Activated naive CD4-positive, alpha-beta T cell treated with anti-CD3 and anti-CD28 coated beads, Interleukin-2, amount 10 ng/mL, durations not matched to agents 7 days and 5 days (primary cell): ENCODE measurements around the gene GABRA6.

Experiments used
- CTCF ChIA-PET: fragments of 350-600 bp; sonication (Branson Sonifier 250); formaldehyde crosslinking; loops from one replicate; lab custom pipeline; 2021; ENCODE audit warnings: antibody characterized with exemption; lab: Charles Lee
- DNase-seq: peaks from one replicate; pipeline ENCODE4 v3.0.0-alpha.2; 2020
- H3K27ac Mint-ChIP-seq: one replicate; pipeline ENCODE4 v1.8.0; 2021; ENCODE audit warnings: mild to moderate bottlenecking, moderate library complexity, mixed read lengths
- H3K27me3 Mint-ChIP-seq: one replicate; pipeline ENCODE4 v1.8.0; 2021; ENCODE audit warnings: mild to moderate bottlenecking, mixed read lengths
- H3K36me3 Mint-ChIP-seq: one replicate; pipeline ENCODE4 v1.8.0; 2021; ENCODE audit warnings: mixed read lengths
- H3K4me1 Mint-ChIP-seq: one replicate; pipeline ENCODE4 v1.8.0; 2021; ENCODE audit warnings: mixed read lengths
- H3K4me3 Mint-ChIP-seq: one replicate; pipeline ENCODE4 v1.8.0; 2021; ENCODE audit warnings: mild to moderate bottlenecking, moderate library complexity, mixed read lengths
- H3K9me3 Mint-ChIP-seq: one replicate; pipeline ENCODE4 v1.8.0; 2021; ENCODE audit warnings: mixed read lengths

Gene GABRA6

GRCh38 chr5:161709239-161709638 is 23.7 kb downstream of the GABRA6 start:
- no peaks in the 10 kb centered on the region for H3K27me3 Mint-ChIP-seq
- H3K4me1 Mint-ChIP-seq, result no peaks in the 10 kb centered on the region
- no peak for DNase-seq
- no peak overlapping the region for H3K4me3 Mint-ChIP-seq
- H3K27ac Mint-ChIP-seq, result no peak overlapping the region
- H3K36me3 Mint-ChIP-seq, result no peaks in the 10 kb centered on the region
- CTCF ChIA-PET, result no interaction called here
- peaks cover 3% of the 10 kb centered on the region for H3K9me3 Mint-ChIP-seq

GRCh38 chr5:161713042-161713441 is 27.5 kb downstream of the GABRA6 start:
- no peak for DNase-seq
- no peaks in the 10 kb centered on the region for H3K27me3 Mint-ChIP-seq
- CTCF ChIA-PET, result no interaction called here
- H3K4me1 Mint-ChIP-seq, result no peaks in the 10 kb centered on the region
- H3K9me3 Mint-ChIP-seq, result peaks cover 3% of the 10 kb centered on the region
- no peak overlapping the region for H3K4me3 Mint-ChIP-seq
- H3K27ac Mint-ChIP-seq, result no peak overlapping the region
- no peaks in the 10 kb centered on the region for H3K36me3 Mint-ChIP-seq

- H3K27ac Mint-ChIP-seq, result no peak overlapping the region
- no peak overlapping the region for H3K4me3 Mint-ChIP-seq
- H3K27me3 Mint-ChIP-seq, result no peaks in the 10 kb centered on the region
- no peaks in the 10 kb centered on the region for H3K4me1 Mint-ChIP-seq
- DNase-seq, result no peak
- H3K36me3 Mint-ChIP-seq, result no peaks in the 10 kb centered on the region
- peaks cover 8% of the 10 kb centered on the region for H3K9me3 Mint-ChIP-seq
- CTCF ChIA-PET, result no interaction called here
These were observed 33.6 kb downstream of the GABRA6 start for GRCh38 chr5:161719157-161719556.

- H3K36me3 Mint-ChIP-seq, result no peaks in the 10 kb centered on the region
- H3K27ac Mint-ChIP-seq, result no peak overlapping the region
- no peaks in the 10 kb centered on the region for H3K27me3 Mint-ChIP-seq
- H3K4me3 Mint-ChIP-seq, result no peak overlapping the region
- CTCF ChIA-PET, result interaction anchor here (0.6 kb wide), 1 partner anchor 53 kb away, joined by 3 read pairs; no protein-coding TSS in a partner anchor
- no peaks in the 10 kb centered on the region for H3K4me1 Mint-ChIP-seq
- H3K9me3 Mint-ChIP-seq, result peaks cover 8% of the 10 kb centered on the region
- no peak for DNase-seq
These were observed 34.9 kb downstream of the GABRA6 start for GRCh38 chr5:161720460-161720859.

GRCh38 chr5:161734741-161735140 is 49.2 kb downstream of the GABRA6 start:
- H3K27ac Mint-ChIP-seq, result no peak overlapping the region
- CTCF ChIA-PET, result no interaction called here
- H3K9me3 Mint-ChIP-seq, result no peaks in the 10 kb centered on the region
- no peak for DNase-seq
- H3K27me3 Mint-ChIP-seq, result no peaks in the 10 kb centered on the region
- no peaks in the 10 kb centered on the region for H3K36me3 Mint-ChIP-seq
- H3K4me3 Mint-ChIP-seq, result no peak overlapping the region
- H3K4me1 Mint-ChIP-seq, result no peaks in the 10 kb centered on the region

- H3K9me3 Mint-ChIP-seq, result peaks cover 3% of the 10 kb centered on the region
- H3K27ac Mint-ChIP-seq, result no peak overlapping the region
These were observed 54.9 kb downstream of the GABRA6 start for GRCh38 chr5:161740433-161740832.

GRCh38 chr5:161744276-161744675 is 58.8 kb downstream of the GABRA6 start:
- H3K36me3 Mint-ChIP-seq, result no peaks in the 10 kb centered on the region
- no peak overlapping the region for H3K27ac Mint-ChIP-seq
- no peaks in the 10 kb centered on the region for H3K4me1 Mint-ChIP-seq
- no peak for DNase-seq
- no peak overlapping the region for H3K4me3 Mint-ChIP-seq
- CTCF ChIA-PET, result no interaction called here
- H3K9me3 Mint-ChIP-seq, result peaks cover 7% of the 10 kb centered on the region
- H3K27me3 Mint-ChIP-seq, result no peaks in the 10 kb centered on the region

More at GRCh38 chr5:161740433-161740832, 54.9 kb downstream of the GABRA6 start:
- DNase-seq, result no peak
- Mint-ChIP-seq H3K4me3 (no peak overlapping the region), H3K4me1 (no peaks in the 10 kb centered on the region), H3K36me3 (no peaks in the 10 kb centered on the region), H3K27me3 (no peaks in the 10 kb centered on the region)
- CTCF ChIA-PET, result no interaction called here

- Mint-ChIP-seq H3K27me3 (no peaks in the 10 kb centered on the region), H3K27ac (no peak overlapping the region), H3K4me3 (no peak overlapping the region), H3K4me1 (no peaks in the 10 kb centered on the region), H3K36me3 (no peaks in the 10 kb centered on the region), H3K9me3 (peaks cover 7% of the 10 kb centered on the region)
- no peak for DNase-seq
- CTCF ChIA-PET, result no interaction called here
These were observed 59.9 kb downstream of the GABRA6 start for GRCh38 chr5:161745392-161745791.

GRCh38 chr5:161751265-161751664 is 65.7 kb downstream of the GABRA6 start:
- H3K36me3 Mint-ChIP-seq, result no peaks in the 10 kb centered on the region
- H3K27ac Mint-ChIP-seq, result no peak overlapping the region
- no peaks in the 10 kb centered on the region for H3K4me1 Mint-ChIP-seq
- peaks cover 11% of the 10 kb centered on the region for H3K9me3 Mint-ChIP-seq
- no peaks in the 10 kb centered on the region for H3K27me3 Mint-ChIP-seq
- CTCF ChIA-PET, result no interaction called here
- DNase-seq, result no peak
- H3K4me3 Mint-ChIP-seq, result no peak overlapping the region
